GM12892 (cell line): Measurements from ENCODE around the gene MZF1.

Source experiments
- POLR2A ChIP-seq: IDR thresholded peaks from 2 replicates; pipeline ENCODE4 v1.6.1; 2011; ENCODE audit warnings: low read depth, low read length, control low read depth
- POLR2AphosphoS5 ChIP-seq: IDR thresholded peaks from 2 replicates; pipeline ENCODE4 v1.6.1; 2011; ENCODE audit warnings: low read depth, low read length, control low read depth

DNA sequence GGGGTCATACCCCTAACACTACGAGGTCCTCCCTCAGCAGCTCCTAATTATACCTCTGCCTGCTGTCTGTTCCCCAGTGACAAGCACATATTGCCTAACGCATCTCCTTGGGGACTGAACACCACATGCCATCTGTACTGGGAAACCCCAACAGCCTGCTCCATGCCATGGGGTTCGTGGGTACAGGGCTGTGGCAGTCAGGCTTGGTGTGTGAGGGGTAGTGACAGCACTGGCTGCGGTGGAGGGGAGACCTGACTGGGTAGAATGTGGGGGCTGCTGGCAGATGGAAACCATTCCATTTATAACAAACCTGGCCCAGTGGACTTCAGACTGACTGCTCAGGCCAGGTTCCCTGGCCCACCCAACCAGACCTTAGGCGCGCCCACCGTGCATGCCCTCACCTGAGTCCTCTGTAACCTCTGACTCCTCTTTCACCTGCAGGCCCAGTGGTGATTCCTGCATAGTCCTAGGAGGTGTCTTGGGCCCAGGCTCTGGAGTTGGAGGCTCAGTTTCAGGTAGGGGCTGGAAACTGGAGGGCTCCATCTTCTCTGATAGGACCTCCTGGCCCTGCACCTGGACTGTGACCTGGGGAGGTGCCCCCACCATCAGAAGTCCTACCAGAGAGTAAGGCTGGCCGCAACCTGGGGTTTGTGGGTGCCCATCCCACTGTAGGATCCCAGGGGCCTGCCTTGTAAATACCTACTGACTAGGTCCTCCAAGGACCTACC is 3.0 kb downstream of the MZF1 start:
- TF ChIP-seq POLR2A = no peak
- no peak for TF ChIP-seq POLR2AphosphoS5
